GM18867 (cell line): ENCODE data around the gene AKIRIN1.
"Not testable (repeated sequence)": the region's sequence is repeated elsewhere in the genome, so short reads cannot be mapped to it uniquely, and the experiment has no call there.

Source experiments
- ATAC-seq: cut with Tn5 transposase; IDR thresholded peaks from one replicate; pipeline ENCODE4 v1.9.1; 2021; ENCODE audit warnings: mild to moderate bottlenecking, moderate library complexity; ENCODE audit not compliant: unreplicated experiment

AKIRIN1 gene

DNA sequence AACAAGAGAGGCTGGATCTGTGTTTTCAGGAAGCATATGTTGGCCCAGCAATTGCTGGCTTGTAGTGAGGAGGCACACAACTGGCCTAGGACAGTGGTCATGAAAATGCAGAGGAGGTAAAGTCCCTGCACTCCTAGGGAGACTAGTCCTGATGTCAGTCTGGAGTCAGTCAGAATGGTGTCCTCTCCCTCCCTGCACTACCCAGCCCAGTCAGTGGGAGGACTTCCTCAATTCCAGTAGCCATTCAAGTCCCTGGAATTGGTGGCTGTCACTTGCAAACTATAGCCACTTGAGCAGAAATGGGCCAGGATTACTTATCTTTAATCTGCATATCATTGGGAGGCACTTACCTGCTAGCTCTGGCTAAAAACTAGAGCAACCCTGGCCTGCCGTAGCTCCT lies 53.7 kb downstream of the AKIRIN1 start:
- ATAC-seq, result no peak

DNA sequence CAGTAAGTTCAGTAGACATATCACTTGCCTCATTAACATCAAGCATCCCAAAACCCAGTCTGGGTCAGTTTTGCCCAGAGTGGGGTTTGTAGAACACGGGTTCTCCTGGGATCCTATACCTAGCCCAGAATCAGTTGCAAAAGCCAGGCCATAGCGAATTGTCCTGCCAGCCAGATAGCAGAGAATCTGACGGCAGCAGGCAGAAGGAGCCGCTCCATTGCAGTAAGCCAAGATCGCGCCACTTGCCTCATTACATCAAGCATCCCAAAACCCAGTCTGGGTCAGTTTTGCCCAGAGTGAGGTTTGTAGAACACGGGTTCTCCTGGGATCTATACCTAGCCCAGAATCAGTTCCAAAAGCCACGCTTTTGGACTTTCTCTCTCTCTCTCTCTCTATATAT lies 54.2 kb downstream of the AKIRIN1 start:
- ATAC-seq, result no peak

DNA sequence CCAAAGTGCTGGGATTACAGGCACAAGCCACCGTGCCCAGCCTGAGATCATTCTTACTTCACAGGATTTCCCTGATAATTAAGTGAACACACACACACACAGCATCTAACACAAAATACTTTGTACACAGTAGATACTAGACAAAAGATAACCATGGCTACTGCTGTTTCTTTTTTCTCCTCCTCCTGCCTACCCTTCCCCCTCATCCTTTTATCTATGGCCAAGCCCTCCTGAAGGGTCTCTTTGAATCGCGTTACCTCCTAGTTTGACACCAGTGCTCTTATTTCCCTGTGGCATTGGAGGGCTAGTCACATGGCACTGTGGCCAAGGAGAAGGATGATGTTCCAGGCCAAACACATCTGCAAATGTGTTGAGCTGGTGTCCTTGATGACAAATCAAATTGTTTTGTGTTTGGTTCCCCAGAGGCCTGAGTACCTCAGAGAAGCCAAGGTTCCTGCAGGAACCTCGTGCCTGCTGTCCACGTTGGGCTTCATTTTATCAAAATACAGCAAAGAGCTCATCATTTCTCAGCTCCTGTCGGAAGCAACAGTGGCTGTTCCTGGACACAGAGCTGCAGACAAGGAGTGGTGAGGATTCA lies 55.6 kb downstream of the AKIRIN1 start:
- no peak for ATAC-seq

DNA sequence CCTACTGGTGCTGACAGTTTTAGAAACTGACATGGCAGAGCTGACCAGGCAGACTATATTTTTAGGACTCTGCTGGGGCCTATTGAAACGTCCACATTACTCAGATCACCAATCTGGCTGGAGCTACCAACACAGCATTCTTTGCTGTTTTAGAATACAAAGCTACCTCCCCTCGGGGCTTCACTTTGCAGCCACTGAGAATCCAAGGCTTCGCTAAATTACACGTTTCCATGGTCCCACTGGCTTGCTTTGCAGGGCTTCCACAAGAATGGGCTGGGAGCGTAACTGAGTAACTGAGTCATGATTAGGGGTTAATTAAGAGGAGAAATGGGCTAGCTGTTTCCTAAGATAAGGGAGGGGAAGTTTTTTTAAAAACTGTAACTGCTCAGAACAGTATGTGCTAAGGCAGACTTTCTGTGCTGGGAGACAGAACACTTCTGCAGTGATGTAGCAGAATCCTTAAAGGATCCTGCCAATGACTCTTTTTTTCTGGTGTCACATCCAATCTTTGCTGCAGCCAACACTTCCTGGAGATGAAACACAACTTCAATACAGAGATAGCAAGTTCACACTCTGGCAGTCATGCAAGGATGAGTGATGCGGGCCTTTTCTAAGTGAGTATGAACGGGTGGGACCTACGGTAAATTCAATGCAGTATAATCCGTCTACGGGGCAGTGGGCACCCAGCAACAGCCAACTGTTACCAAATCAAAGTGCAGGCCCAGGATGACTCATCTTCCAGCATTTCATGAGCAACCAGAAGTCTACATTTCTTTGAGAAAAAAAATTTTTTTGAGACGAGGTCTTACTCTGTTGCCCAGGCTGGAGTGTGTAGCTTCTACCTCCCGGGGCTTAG lies 56.5 kb downstream of the AKIRIN1 start:
- ATAC-seq, result peak; percentile 72

DNA sequence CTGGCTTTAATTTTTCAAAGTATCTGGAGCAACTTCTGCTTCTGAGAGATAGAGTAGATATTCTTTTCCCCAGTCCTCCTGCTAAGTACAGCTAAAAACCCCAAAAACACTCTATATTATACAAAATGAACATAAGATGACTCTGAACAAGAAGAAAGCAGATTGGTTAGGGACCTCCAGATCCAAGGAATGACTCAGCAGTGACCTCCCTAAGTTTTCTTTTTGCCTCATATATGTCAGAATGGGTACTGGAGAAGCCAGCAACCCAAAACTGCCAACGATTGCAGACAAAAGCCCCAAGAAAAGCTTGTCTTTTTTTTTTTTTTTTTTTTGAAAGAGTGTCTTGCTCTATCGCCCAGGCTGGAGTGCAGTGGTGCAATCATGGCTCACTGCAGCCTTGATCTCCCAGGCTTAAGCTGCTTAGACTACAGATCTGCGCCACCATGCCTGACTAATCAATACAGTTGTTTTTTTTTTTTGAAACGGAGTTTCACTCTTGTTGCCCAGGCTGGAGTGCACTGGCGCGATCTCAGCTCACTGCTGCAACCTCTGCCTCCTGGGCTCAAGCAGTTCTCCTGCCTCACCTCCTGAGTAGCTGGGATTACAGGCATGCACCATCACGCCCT lies 57.8 kb downstream of the AKIRIN1 start:
- ATAC-seq, result no peak

DNA sequence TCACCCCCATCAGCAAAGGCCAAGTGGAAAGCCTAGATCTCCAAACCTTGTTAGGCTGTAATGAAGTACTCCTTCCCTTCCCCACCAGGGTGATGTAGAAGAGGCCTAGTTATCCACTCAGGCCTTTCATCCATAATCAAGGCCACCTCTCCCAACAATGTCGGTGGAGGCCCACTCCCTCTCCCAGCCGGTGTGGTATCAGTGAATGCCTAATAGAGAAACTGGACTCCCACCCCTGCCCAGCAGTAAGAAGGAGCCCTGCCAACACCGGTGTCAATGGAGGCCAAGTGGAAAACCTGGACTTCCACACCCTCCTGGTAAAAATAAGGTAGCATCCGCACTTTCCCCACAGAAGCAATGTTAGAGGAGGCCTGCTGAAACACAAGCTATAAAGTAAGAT lies 58.9 kb downstream of the AKIRIN1 start:
- no peak for ATAC-seq

DNA sequence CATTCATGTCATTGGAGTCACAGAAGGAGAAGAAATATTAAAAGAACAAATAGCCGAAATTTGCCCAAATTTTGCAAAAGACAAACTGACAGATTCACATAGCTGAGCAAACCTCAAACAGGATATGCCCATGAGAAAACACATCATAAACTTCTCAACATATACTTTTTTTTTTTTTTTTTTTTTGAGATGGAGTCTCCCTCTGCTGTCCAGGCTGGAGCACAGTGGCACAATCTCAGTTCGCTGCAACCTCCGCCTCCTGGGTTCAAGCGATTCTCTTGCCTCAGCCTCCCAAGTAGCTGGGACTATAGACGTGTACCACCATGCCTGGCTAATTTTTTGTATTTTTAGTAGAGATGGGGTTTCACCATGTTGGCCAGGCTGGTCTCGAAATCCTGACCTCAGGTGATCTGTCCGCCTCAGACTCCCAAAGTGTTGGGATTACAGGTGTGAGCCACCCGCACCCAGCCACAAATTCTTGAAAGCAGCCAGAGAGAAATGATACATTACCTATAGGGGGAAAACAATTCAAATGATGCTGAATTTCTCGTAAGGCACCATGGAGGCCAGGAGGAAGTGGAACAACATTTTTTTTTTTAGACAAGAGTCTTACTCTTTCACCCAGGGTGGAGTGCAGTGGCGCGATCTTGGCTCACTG lies 60.2 kb downstream of the AKIRIN1 start:
- not testable (repeated sequence) for ATAC-seq

DNA sequence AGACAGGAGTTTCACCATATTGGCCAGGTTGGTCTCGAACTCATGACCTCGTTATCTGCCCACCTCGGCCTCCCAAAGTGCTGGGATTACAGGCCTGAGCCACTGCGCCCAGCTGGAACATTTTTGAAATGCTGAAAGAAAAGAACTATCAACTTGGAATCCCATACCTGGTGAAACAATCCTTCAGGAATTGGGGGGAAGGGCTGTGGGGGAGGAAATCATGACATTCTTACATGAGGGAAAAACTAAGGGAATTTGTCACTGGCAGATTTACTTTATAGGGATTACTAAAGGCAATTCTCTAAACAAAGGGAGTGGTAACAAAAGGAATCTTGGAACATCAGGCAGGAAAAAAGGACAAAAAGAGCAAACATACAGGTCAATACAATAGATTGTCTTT lies 60.9 kb downstream of the AKIRIN1 start:
- no peak for ATAC-seq

DNA sequence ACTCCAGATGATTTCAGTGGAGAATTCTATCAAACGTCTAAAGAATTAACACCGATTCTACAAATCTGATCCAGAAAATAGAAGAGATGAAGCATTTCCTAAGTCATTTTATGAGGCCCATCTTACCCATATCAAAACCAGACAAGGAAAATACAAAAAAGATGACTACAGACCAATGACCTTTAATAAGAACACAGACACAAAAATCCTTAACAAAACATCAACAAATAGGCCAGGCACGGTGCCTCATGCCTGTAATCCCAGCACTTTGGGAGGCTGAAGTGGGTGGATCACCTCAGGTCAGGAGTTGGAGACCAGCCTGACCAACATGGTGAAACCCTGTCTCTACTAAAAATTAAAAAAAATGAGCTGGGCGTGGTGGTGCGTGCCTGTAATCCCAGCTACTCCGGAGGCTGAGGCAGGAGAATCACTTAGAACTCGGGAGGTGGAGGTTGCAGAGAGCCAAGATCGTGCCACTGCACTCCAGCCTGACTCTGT lies 64.2 kb downstream of the AKIRIN1 start:
- ATAC-seq, result not testable (repeated sequence)
